Neural cell (in vitro differentiated cells): Measurements from ENCODE around the gene VSTM2B.

Experiments
- CTCF ChIP-seq: fragments of 450-650 bp; IDR thresholded peaks from 2 replicates; pipeline ENCODE4 v1.5.1; 2014; ENCODE audit warnings: antibody characterized with exemption, mild to moderate bottlenecking, moderate library complexity; ENCODE audit not compliant: poor library complexity, severe bottlenecking
- EP300 ChIP-seq: fragments of 450-650 bp; conservative IDR thresholded peaks from 2 replicates; pipeline ENCODE4 v1.6.1; 2014; ENCODE audit warnings: antibody characterized with exemption, mild to moderate bottlenecking, moderate library complexity; ENCODE audit not compliant: poor library complexity, severe bottlenecking

- TF ChIP-seq EP300 (no peak), CTCF (no peak)
These were observed 6.3 kb downstream of the VSTM2B start for GRCh38 chr19:29532097-29532496.
